Natural killer cell (primary cell): ENCODE measurements around the gene CARMIL1. TPM values are rescaled to one million over a fixed set of nuclear protein-coding genes. Genes with fewer than 3 reads are reported as not detected.

Source experiments
- ATAC-seq, 3 donors: fragments of 150-1000 bp in 2 of 3; fragments of 200-7000 bp in 1 of 3; cut with Tn5 transposase; 1 replicate in 1 of 3; 2 replicates in 2 of 3; pipeline ENCODE4 v1.10.0; 2021; ENCODE audit warnings: mild to moderate bottlenecking in 2 of 3, moderate library complexity in 2 of 3
- DNase-seq, 2 donors: peaks; one replicate each; pipeline versions ENCODE4 v3.0.0 to v3.0.0-alpha.2; 2013 to 2021; ENCODE audit warnings: mixed read lengths in 1 of 2
- H3K27ac ChIP-seq: one replicate; pipeline ENCODE4 v1.5.1; 2013; ENCODE audit warnings: mild to moderate bottlenecking, low read length
- H3K27me3 ChIP-seq: one replicate; pipeline ENCODE4 v1.6.1; 2013; ENCODE audit warnings: low read length; ENCODE audit not compliant: control insufficient read depth, insufficient read depth
- H3K36me3 ChIP-seq: one replicate; pipeline ENCODE4 v1.6.1; 2013; ENCODE audit warnings: low read length; ENCODE audit not compliant: control insufficient read depth, insufficient read depth
- H3K4me1 ChIP-seq: one replicate; pipeline ENCODE4 v1.6.1; 2013; ENCODE audit warnings: low read length; ENCODE audit not compliant: control insufficient read depth, insufficient read depth
- H3K4me3 ChIP-seq: one replicate; pipeline ENCODE4 v1.5.1; 2013; ENCODE audit warnings: low read length
- H3K9me3 ChIP-seq: one replicate; pipeline ENCODE4 v1.6.1; 2013; ENCODE audit warnings: low read length; ENCODE audit not compliant: control insufficient read depth, insufficient read depth
- H3K27ac Mint-ChIP-seq, 2 donors: one replicate each; pipeline ENCODE4 v1.8.0; 2022; ENCODE audit warnings: mild to moderate bottlenecking in 2 of 2, mixed read lengths in 2 of 2, moderate library complexity in 1 of 2
- H3K27me3 Mint-ChIP-seq, 2 donors: one replicate each; pipeline ENCODE4 v1.8.0; 2022; ENCODE audit warnings: low read depth in 2 of 2, mixed read lengths in 2 of 2
- H3K36me3 Mint-ChIP-seq: one replicate; pipeline ENCODE4 v1.8.0; 2022; ENCODE audit warnings: mixed read lengths
- H3K4me1 Mint-ChIP-seq, 2 donors: one replicate each; pipeline ENCODE4 v1.8.0; 2022; ENCODE audit warnings: mixed read lengths in 2 of 2
- H3K4me3 Mint-ChIP-seq: one replicate; pipeline ENCODE4 v1.8.0; 2022; ENCODE audit warnings: mild to moderate bottlenecking, moderate library complexity, mixed read lengths
- H3K9me3 Mint-ChIP-seq, 2 donors: one replicate each; pipeline ENCODE4 v1.8.0; 2022; ENCODE audit warnings: mixed read lengths in 2 of 2
- WGBS: methylation state at CpG from one replicate; pipeline ENCODE4 v1.1.7; 2013; ENCODE audit warnings: missing lambda C conversion rate; ENCODE audit not compliant: insufficient coverage; 5-methylcytosine and 5-hydroxymethylcytosine counted together
- intact Hi-C: fragments of 100-400 bp; cut with micrococcal nuclease; formaldehyde crosslinking; loops from one replicate; pipeline ENCODE4 v1.14.2; 2022
- total RNA-seq, 4 donors: library from RNA; stranded (reverse); fragments of 120-200 nt in 1 of 4; gene quantifications; one replicate each; pipeline versions ENCODE4 v1.2.3 to v1.2.4, GENCODE V29; 2013 to 2022
- TF ChIP-seq, protein P1 (sequence below): fragments of 200-600 bp; IDR thresholded peaks from one replicate; pipeline ENCODE4 v1.8.0; 2022; ENCODE audit warnings: antibody characterized with exemption

The CARMIL1 gene
- total RNA-seq, 3 donors from 2014 or later (not counting 1 experiment from before 2014, with no cell fraction given) = 0.25 to 1.1 (median 0.35) TPM

GRCh38 chr6:25659633-25660368, 380.6 kb downstream of the CARMIL1 start:
- Mint-ChIP-seq H3K36me3 (no peaks in the 10 kb centered on the region), H3K27ac (no peak overlapping the region), H3K4me3 (no peak overlapping the region), H3K27me3 (peaks cover 8 to 59% of the 10 kb centered on the region in 2 donors), H3K9me3 (no peaks in the 10 kb centered on the region), H3K4me1 (no peaks in the 10 kb centered on the region)
- Histone ChIP-seq H3K9me3 (no peaks in the 10 kb centered on the region), H3K27ac (no peak overlapping the region), H3K4me1 (no peaks in the 10 kb centered on the region), H3K27me3 (no peaks in the 10 kb centered on the region), H3K4me3 (no peak overlapping the region), H3K36me3 (no peaks in the 10 kb centered on the region)
- 59% methylated on average over 3 of the region's 4 CpGs for WGBS
- intact Hi-C loops = no loop called here
- ATAC-seq (no peak), DNase-seq (no peak)
- TF ChIP-seq, protein P1, sequence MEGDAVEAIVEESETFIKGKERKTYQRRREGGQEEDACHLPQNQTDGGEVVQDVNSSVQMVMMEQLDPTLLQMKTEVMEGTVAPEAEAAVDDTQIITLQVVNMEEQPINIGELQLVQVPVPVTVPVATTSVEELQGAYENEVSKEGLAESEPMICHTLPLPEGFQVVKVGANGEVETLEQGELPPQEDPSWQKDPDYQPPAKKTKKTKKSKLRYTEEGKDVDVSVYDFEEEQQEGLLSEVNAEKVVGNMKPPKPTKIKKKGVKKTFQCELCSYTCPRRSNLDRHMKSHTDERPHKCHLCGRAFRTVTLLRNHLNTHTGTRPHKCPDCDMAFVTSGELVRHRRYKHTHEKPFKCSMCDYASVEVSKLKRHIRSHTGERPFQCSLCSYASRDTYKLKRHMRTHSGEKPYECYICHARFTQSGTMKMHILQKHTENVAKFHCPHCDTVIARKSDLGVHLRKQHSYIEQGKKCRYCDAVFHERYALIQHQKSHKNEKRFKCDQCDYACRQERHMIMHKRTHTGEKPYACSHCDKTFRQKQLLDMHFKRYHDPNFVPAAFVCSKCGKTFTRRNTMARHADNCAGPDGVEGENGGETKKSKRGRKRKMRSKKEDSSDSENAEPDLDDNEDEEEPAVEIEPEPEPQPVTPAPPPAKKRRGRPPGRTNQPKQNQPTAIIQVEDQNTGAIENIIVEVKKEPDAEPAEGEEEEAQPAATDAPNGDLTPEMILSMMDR = no peak

DNA sequence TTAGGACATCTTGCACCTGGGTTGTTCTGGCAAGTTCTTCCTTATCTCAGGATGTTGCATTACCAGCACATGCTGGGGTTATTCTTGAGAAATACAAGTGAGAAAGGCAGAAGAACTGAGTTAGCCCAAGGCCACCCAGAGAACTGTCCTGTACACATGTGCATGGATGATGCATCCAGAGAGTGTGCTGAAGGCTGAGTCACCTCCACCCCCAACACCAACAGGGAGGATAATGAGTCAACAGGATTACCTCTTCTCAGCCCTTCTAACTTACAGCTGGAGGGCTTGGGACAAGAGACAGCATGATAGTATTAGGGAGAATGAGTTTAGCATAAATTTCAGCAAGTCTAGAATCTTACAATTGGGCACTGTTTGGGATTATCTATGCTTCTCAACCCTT, 381.3 kb downstream of the CARMIL1 start:
- Histone ChIP-seq H3K4me3 (no peak overlapping the region), H3K27ac (no peak overlapping the region), H3K27me3 (no peaks in the 10 kb centered on the region), H3K9me3 (no peaks in the 10 kb centered on the region), H3K36me3 (no peaks in the 10 kb centered on the region), H3K4me1 (no peaks in the 10 kb centered on the region)
- Mint-ChIP-seq H3K4me3 (no peak overlapping the region), H3K36me3 (no peaks in the 10 kb centered on the region), H3K9me3 (no peaks in the 10 kb centered on the region), H3K27ac (no peak overlapping the region), H3K27me3 (peaks cover 8 to 52% of the 10 kb centered on the region in 2 donors), H3K4me1 (no peaks in the 10 kb centered on the region)
- TF ChIP-seq, protein P1 = no peak
- intact Hi-C loops = no loop called here
- no peak for DNase-seq
- ATAC-seq = no peak

- intact Hi-C loops = no loop called here
- no peaks in the 10 kb centered on the region for H3K36me3 ChIP-seq
- TF ChIP-seq, protein P1 = no peak
- no peak for ATAC-seq
- no peak overlapping the region for H3K27ac Mint-ChIP-seq
- no peak overlapping the region for H3K4me3 ChIP-seq
- no peak for DNase-seq
- WGBS = 89% methylated on average over 4 of the region's 5 CpGs
- H3K9me3 Mint-ChIP-seq = no peaks in the 10 kb centered on the region
- no peak overlapping the region for H3K27ac ChIP-seq
- no peaks in the 10 kb centered on the region for H3K4me1 Mint-ChIP-seq
- no peaks in the 10 kb centered on the region for H3K36me3 Mint-ChIP-seq
- peaks cover 8 to 50% of the 10 kb centered on the region in 2 donors for H3K27me3 Mint-ChIP-seq
- H3K27me3 ChIP-seq = no peaks in the 10 kb centered on the region
- no peaks in the 10 kb centered on the region for H3K9me3 ChIP-seq
- H3K4me1 ChIP-seq = no peaks in the 10 kb centered on the region
- H3K4me3 Mint-ChIP-seq = no peak overlapping the region
Measured at GRCh38 chr6:25661129-25661779, 382.1 kb downstream of the CARMIL1 start.
